Measurements from ENCODE around the gene OBSCN. TPM values are rescaled to one million over a fixed set of nuclear protein-coding genes. Genes with fewer than 3 reads are reported as not detected.

The OBSCN gene
- total RNA-seq, 1 experiment from 2014 or later: 10.5 TPM

DNA sequence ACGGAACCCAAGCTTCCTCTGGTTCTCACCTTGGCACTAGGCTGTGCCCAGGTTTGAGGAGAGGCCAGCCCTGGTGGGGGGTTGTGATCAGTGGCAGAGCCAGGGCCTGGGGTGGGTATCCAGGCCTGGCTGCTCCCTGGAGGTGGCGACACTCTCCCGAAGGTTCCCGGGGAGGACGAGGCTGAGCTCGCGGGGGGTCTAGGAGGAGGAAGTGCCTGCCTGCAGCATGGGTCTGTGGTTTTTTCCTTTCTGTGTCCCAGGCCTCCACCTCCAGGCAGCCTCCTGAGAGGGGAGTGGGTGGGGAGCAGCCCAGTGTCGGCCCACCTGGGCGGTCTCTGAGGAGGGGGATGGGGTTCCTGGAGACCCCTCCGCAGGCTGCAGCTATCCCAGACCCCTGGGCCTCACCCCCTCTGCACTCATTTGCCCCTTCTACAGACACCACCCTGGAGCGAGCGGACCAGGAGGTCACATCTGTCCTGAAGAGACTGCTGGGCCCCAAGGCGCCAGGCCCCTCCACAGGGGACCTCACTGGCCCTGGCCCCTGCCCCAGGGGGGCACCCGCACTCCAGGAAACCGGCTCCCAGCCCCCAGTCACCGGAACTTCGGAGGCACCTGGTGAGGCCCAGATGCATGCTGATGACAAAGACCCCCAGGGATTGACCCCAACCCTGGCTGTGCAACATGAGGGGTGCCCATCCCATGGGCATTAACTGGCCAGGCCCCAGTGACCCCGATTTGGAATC, 154.5 kb downstream of the OBSCN start:
- CTCF ChIA-PET: no interaction called here
- Histone ChIP-seq H3K27me3 (ENCODE audit: control insufficient read depth, insufficient read depth, low read length) (no peaks in the 10 kb centered on the region), H3K9me3 (ENCODE audit: control insufficient read depth, insufficient read depth, low read depth, low read length) (no peaks in the 10 kb centered on the region), H3K27ac (ENCODE audit: low read length) (no peak overlapping the region), H3K4me3 (ENCODE audit: low read depth in 2 of 2, low read length in 2 of 2) (no peak overlapping the region), H3K36me3 (ENCODE audit: control insufficient read depth, insufficient read depth, low read length) (no peaks in the 10 kb centered on the region), H3K4me1 (ENCODE audit: control insufficient read depth, insufficient read depth, low read length) (no peaks in the 10 kb centered on the region)
- TF ChIP-seq, protein P1, sequence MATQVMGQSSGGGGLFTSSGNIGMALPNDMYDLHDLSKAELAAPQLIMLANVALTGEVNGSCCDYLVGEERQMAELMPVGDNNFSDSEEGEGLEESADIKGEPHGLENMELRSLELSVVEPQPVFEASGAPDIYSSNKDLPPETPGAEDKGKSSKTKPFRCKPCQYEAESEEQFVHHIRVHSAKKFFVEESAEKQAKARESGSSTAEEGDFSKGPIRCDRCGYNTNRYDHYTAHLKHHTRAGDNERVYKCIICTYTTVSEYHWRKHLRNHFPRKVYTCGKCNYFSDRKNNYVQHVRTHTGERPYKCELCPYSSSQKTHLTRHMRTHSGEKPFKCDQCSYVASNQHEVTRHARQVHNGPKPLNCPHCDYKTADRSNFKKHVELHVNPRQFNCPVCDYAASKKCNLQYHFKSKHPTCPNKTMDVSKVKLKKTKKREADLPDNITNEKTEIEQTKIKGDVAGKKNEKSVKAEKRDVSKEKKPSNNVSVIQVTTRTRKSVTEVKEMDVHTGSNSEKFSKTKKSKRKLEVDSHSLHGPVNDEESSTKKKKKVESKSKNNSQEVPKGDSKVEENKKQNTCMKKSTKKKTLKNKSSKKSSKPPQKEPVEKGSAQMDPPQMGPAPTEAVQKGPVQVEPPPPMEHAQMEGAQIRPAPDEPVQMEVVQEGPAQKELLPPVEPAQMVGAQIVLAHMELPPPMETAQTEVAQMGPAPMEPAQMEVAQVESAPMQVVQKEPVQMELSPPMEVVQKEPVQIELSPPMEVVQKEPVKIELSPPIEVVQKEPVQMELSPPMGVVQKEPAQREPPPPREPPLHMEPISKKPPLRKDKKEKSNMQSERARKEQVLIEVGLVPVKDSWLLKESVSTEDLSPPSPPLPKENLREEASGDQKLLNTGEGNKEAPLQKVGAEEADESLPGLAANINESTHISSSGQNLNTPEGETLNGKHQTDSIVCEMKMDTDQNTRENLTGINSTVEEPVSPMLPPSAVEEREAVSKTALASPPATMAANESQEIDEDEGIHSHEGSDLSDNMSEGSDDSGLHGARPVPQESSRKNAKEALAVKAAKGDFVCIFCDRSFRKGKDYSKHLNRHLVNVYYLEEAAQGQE (IDR thresholded peaks at IDR 0.05; ENCODE audit: insufficient read depth in 1 of 2, low read depth in 2 of 2, low read length in 1 of 2): no peak
- TF ChIP-seq, protein P2, sequence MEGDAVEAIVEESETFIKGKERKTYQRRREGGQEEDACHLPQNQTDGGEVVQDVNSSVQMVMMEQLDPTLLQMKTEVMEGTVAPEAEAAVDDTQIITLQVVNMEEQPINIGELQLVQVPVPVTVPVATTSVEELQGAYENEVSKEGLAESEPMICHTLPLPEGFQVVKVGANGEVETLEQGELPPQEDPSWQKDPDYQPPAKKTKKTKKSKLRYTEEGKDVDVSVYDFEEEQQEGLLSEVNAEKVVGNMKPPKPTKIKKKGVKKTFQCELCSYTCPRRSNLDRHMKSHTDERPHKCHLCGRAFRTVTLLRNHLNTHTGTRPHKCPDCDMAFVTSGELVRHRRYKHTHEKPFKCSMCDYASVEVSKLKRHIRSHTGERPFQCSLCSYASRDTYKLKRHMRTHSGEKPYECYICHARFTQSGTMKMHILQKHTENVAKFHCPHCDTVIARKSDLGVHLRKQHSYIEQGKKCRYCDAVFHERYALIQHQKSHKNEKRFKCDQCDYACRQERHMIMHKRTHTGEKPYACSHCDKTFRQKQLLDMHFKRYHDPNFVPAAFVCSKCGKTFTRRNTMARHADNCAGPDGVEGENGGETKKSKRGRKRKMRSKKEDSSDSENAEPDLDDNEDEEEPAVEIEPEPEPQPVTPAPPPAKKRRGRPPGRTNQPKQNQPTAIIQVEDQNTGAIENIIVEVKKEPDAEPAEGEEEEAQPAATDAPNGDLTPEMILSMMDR (IDR thresholded peaks at IDR 0.05): no peak
- TF ChIP-seq TCF7L2 (IDR thresholded peaks at IDR 0.05; ENCODE audit: low read depth, low read length) (no peak), SIN3A (IDR thresholded peaks at IDR 0.05; ENCODE audit: borderline replicate concordance, insufficient read depth, low read depth, low read length) (no peak), POLR2AphosphoS5 (IDR thresholded peaks at IDR 0.05; ENCODE audit: low read depth, low read length) (no peak)
- intact Hi-C loops (cut with micrococcal nuclease; ENCODE audit: unreplicated experiment): no loop called here
- DNase-seq (ENCODE audit: low read depth, low spot score) (no peak), ATAC-seq (no peak)
- in situ Hi-C loops (cut with HindIII; ENCODE audit: low pct_unique_long_range_greater_than_20kb, low sequenced_read_pairs): no loop called here
- BruUV-seq (replicated peaks): no TSS peak
- POLR2A ChIA-PET: no interaction called here

DNA sequence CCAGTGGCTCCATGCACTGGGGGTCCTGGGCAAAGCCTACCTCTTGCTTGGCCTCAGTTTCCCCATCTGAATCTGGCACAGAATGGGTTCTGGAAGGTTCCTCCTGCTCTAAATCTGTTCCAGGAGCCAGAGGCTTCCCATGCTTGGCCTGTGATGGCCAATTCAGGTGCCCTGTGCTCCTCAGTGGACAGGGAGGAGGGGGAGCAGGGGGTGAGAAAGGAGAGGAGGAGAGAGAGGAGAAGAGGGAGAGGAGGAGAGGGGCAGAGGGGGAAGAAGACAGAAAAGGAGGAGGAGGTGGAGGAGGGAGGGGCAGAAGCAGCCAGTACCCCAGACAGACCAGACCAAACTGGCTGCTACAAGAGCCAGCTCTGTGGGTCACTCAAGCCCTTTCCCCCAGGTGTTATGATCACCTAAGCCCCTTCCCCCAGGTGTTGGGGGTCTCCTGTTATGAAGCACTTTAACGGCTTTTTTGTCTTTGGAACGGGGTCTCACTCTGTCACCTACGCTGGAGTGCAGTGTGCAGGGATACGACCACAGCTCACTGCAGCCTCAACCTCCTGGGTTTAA, 155.1 kb downstream of the OBSCN start:
- ATAC-seq (no peak), DNase-seq (ENCODE audit: low read depth, low spot score) (no peak)
- POLR2A ChIA-PET: no interaction called here
- CTCF ChIA-PET: no interaction called here
- H3K9me3 ChIP-seq (ENCODE audit: control insufficient read depth, insufficient read depth, low read depth, low read length): no peaks in the 10 kb centered on the region
- H3K27me3 ChIP-seq (ENCODE audit: control insufficient read depth, insufficient read depth, low read length): no peaks in the 10 kb centered on the region
- no peaks in the 10 kb centered on the region for H3K36me3 ChIP-seq (ENCODE audit: control insufficient read depth, insufficient read depth, low read length)
- no peak overlapping the region for H3K4me3 ChIP-seq (ENCODE audit: low read depth in 2 of 2, low read length in 2 of 2)
- TF ChIP-seq POLR2AphosphoS5 (IDR thresholded peaks at IDR 0.05; ENCODE audit: low read depth, low read length) (no peak), TCF7L2 (IDR thresholded peaks at IDR 0.05; ENCODE audit: low read depth, low read length) (no peak), SIN3A (IDR thresholded peaks at IDR 0.05; ENCODE audit: borderline replicate concordance, insufficient read depth, low read depth, low read length) (no peak)
- TF ChIP-seq, protein P2 (IDR thresholded peaks at IDR 0.05): no peak
- TF ChIP-seq, protein P1 (IDR thresholded peaks at IDR 0.05; ENCODE audit: insufficient read depth in 1 of 2, low read depth in 2 of 2, low read length in 1 of 2): no peak
- no peak overlapping the region for H3K27ac ChIP-seq (ENCODE audit: low read length)
- no TSS peak for BruUV-seq (replicated peaks)
- intact Hi-C loops (cut with micrococcal nuclease; ENCODE audit: unreplicated experiment) (no loop called here), in situ Hi-C loops (cut with HindIII; ENCODE audit: low pct_unique_long_range_greater_than_20kb, low sequenced_read_pairs) (no loop called here)
- H3K4me1 ChIP-seq (ENCODE audit: control insufficient read depth, insufficient read depth, low read length): no peaks in the 10 kb centered on the region; the same call in 1 of the 2 replicates
